CD8-positive, alpha-beta memory T cell (primary cell): Measurements from ENCODE around the gene MORC2. TPM values are rescaled to one million over a fixed set of nuclear protein-coding genes. Genes with fewer than 3 reads are reported as not detected.
A peak's percentile ranks its signal among the peaks of the same experiment; 100 is the strongest.

Experiments
- CTCF ChIA-PET: fragments of 350-600 bp; sonication (Branson Sonifier 250); formaldehyde crosslinking; loops from one replicate; lab custom pipeline; 2021; ENCODE audit warnings: antibody characterized with exemption; lab: Charles Lee
- POLR2A ChIA-PET: fragments of 350-600 bp; sonication (Branson Sonifier 250); formaldehyde crosslinking; loops from one replicate; lab custom pipeline; 2021; ENCODE audit warnings: antibody characterized with exemption; lab: Charles Lee
- DNase-seq, 5 donors: peaks; one replicate each; pipeline versions ENCODE4 v3.0.0 to v3.0.0-alpha.2; 2020 to 2022; ENCODE audit warnings: mixed read lengths in 1 of 5
- H3K27ac ChIP-seq: one replicate; pipeline ENCODE4 v1.7.0; 2013; ENCODE audit warnings: low read depth, mild to moderate bottlenecking, low read length, moderate library complexity
- H3K27me3 ChIP-seq: 2 replicates; pipeline ENCODE4 v1.7.0; 2013; ENCODE audit warnings: low read length, mild to moderate bottlenecking; ENCODE audit not compliant: insufficient read depth, poor library complexity, severe bottlenecking
- H3K36me3 ChIP-seq: 2 replicates; pipeline ENCODE4 v1.7.0; 2013; ENCODE audit warnings: mild to moderate bottlenecking, low read length, moderate library complexity; ENCODE audit not compliant: insufficient read depth
- H3K4me1 ChIP-seq: 2 replicates; pipeline ENCODE4 v1.7.0; 2013; ENCODE audit warnings: mild to moderate bottlenecking, low read length, moderate library complexity; ENCODE audit not compliant: insufficient read depth
- H3K4me3 ChIP-seq: 2 replicates; pipeline ENCODE4 v1.7.0; 2013; ENCODE audit warnings: mild to moderate bottlenecking, low read length
- H3K9me3 ChIP-seq: 2 replicates; pipeline ENCODE4 v1.7.0; 2013; ENCODE audit warnings: mild to moderate bottlenecking, low read length
- H3K27ac Mint-ChIP-seq, 8 donors: one replicate each; pipeline ENCODE4 v1.8.0; 2020 to 2021; ENCODE audit warnings: mixed read lengths in 8 of 8, mild to moderate bottlenecking in 6 of 8, inconsistent platforms in 3 of 8, moderate library complexity in 3 of 8
- H3K27me3 Mint-ChIP-seq, 2 donors: one replicate each; pipeline ENCODE4 v1.8.0; 2020 to 2021; ENCODE audit warnings: mixed read lengths in 2 of 2, mild to moderate bottlenecking in 1 of 2, moderate library complexity in 1 of 2
- H3K36me3 Mint-ChIP-seq, 3 donors: one replicate each; pipeline ENCODE4 v1.8.0; 2020 to 2021; ENCODE audit warnings: mixed read lengths in 3 of 3, inconsistent platforms in 1 of 3, mild to moderate bottlenecking in 1 of 3
- H3K4me1 Mint-ChIP-seq, 3 donors: one replicate each; pipeline ENCODE4 v1.8.0; 2020 to 2021; ENCODE audit warnings: mixed read lengths in 3 of 3, inconsistent platforms in 1 of 3, mild to moderate bottlenecking in 1 of 3
- H3K4me3 Mint-ChIP-seq, 7 donors: one replicate each; pipeline ENCODE4 v1.8.0; 2020 to 2021; ENCODE audit warnings: mixed read lengths in 7 of 7, mild to moderate bottlenecking in 6 of 7, moderate library complexity in 4 of 7, inconsistent platforms in 2 of 7
- H3K9me3 Mint-ChIP-seq, 5 donors: one replicate each; pipeline ENCODE4 v1.8.0; 2020 to 2022; ENCODE audit warnings: mixed read lengths in 5 of 5, mild to moderate bottlenecking in 3 of 5, moderate library complexity in 2 of 5, inconsistent platforms in 1 of 5
- polyA plus RNA-seq: library from polyadenylated mRNA; unstranded; fragments of 300-500 nt; fragmentation: Illumina TruSeq; gene quantifications from one replicate; pipeline ENCODE4 v1.2.3, GENCODE V29; 2021
- total RNA-seq, 2 experiments: library from RNA; stranded (reverse); gene quantifications; one replicate each; pipeline ENCODE4 v1.2.3, GENCODE V29; 2021

Gene MORC2
- total and polyA plus RNA-seq, 3 experiments from 2014 or later, result 13.0 to 29.9 (median 28.7) TPM

DNA sequence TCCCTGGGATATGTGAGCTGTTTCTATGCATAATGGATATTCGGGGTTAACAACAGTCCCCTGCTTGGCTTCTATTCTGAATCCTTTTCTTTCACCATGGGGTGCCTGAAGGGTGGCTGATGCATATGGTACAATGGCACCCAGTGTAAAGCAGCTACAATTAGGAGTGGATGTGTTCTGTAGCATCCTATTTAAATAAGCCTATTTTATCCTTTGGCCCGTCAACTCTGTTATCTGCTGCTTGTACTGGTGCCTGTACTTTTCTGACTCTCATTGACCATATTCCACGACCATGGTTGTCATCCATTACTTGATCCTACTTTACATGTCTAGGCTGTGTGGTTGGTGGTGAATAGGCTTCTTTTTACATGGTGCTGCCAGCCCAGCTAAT, 1.8 kb upstream of the MORC2 start:
- Mint-ChIP-seq H3K9me3 (peaks cover 28 to 63% (median 46%) of the 10 kb centered on the region in 5 donors), H3K4me3 (peak overlapping the region; percentile 88 to 99 (median 95)), H3K36me3 (peaks cover 28 to 65% (median 63%) of the 10 kb centered on the region in 3 donors), H3K27ac (peak overlapping the region; percentile 38 to 98 (median 88)), H3K4me1 (peaks cover 35 to 72% (median 55%) of the 10 kb centered on the region in 3 donors), H3K27me3 (peaks cover 0 to 3% of the 10 kb centered on the region in 2 donors)
- Histone ChIP-seq H3K4me3 (peak overlapping the region; percentile 77), H3K36me3 (peaks cover 31% of the 10 kb centered on the region), H3K9me3 (peaks cover 50% of the 10 kb centered on the region), H3K27ac (peak overlapping the region; percentile 74), H3K4me1 (peaks cover 24% of the 10 kb centered on the region), H3K27me3 (no peaks in the 10 kb centered on the region)
- ChIA-PET CTCF (interaction anchor here (2.3 to 2.6 kb wide), 3 partner anchors 30 to 115 kb away, joined by 6 to 9 read pairs (median 9); no protein-coding TSS in a partner anchor), POLR2A (interaction anchor here (1.8 to 2.0 kb wide), 3 partner anchors 13 to 321 kb away, joined by 5 to 17 read pairs (median 15); partner anchors contain the start of gene PIK3IP1)
- no peak for DNase-seq

DNA sequence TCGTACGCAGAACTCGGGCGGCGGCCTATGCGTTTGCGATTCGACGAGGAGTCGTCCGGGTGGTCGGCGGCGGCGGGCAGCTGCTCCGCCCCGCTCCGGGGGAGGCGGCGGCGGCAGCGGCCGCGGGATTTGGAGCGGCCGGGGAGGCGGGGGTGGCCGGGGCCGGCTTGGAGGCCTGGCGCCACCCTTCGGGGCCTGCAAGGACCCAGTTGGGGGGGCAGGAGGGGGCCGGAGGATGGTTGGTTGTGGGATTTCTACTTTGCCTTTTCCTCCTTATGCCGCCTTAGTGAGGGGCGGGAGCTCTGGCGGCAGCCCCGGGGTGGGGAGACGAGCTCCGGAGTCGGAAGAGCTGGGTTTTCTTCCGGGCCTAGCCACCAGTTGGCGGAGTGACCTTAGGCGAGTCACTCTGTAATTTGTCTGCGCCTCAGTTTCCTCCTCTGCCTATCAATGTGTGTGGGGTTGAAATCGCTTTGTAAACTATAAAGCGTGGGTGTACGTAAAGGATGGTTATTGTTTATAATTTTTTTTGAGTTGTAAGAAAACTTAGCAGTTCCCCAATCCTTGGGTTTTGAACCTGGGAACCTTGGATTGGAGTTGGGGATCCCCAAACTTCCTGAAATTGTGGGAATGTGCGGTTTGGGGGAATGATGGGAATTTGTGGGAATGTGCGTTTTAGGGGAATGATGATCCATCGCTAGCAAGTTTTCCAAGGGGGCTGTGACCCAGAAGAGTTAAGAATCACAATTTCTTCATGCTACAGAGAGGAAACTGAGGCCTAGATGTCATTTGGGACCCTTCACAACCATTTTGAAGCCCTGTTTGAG, 1.2 kb upstream of the MORC2 start:
- peaks cover 45% of the 10 kb centered on the region for H3K9me3 ChIP-seq
- Mint-ChIP-seq H3K4me1 (peaks cover 39 to 75% (median 60%) of the 10 kb centered on the region in 3 donors), H3K4me3 (peak overlapping the region; percentile 88 to 99 (median 95)), H3K27ac (peak overlapping the region; percentile 83 to 99 (median 96)), H3K9me3 (peaks cover 25 to 58% (median 40%) of the 10 kb centered on the region in 5 donors), H3K27me3 (peaks cover 0 to 3% of the 10 kb centered on the region in 2 donors), H3K36me3 (peaks cover 27 to 63% (median 58%) of the 10 kb centered on the region in 3 donors)
- peak overlapping the region; percentile 74 for H3K27ac ChIP-seq
- DNase-seq, result peak in 2 of 5 donors; percentile 20 to 66
- ChIA-PET POLR2A (interaction anchor here (0.9 to 2.1 kb wide), 13 partner anchors 9 to 1505 kb away, joined by 3 to 17 read pairs (median 5); partner anchors contain the start of genes FBXO7, PES1, PIK3IP1 and SELENOM), CTCF (interaction anchor here (0.6 to 2.6 kb wide), 7 partner anchors 23 to 335 kb away, joined by 3 to 9 read pairs (median 6); partner anchors contain the start of gene SLC35E4)
- no peaks in the 10 kb centered on the region for H3K27me3 ChIP-seq
- H3K4me1 ChIP-seq, result peaks cover 24% of the 10 kb centered on the region
- peak overlapping the region; percentile 77 for H3K4me3 ChIP-seq
- H3K36me3 ChIP-seq, result peaks cover 31% of the 10 kb centered on the region

DNA sequence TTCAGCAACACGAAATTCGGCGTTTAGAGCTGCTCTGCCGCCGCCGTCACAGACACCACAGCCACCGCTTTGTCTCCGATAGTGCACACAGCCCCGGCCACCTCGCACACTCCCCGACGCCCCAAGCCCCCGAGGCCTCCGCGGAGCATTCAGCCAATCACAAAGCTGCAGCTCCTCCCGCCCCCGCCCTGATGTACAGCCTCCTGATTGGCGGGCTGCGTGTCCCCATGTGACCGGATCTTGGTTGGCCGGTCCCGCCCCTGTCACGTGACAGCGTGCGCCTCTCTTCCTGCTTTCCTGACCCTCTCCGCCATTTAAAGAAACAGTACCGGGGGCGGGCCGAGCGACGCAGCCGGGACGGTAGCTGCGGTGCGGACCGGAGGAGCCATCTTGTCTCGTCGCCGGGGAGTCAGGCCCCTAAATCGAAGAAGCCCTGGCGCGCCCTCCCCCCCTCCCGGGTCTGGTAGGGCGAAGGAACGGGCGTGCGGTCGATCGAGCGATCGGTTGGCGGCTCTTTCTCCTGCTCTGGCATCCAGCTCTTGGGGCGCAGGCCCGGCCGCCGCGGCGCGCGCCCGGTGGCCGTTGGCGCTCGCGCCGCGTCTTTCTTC, 454 bp upstream of the MORC2 start, which contains the start of gene TUG1:
Gene TUG1, plus strand, starts transcription at position 342 of the 608 bp plus-strand sequence.
- ChIA-PET POLR2A (interaction anchor here (0.6 to 2.1 kb wide), 16 partner anchors 10 to 1506 kb away, joined by 3 to 17 read pairs (median 4); partner anchors contain the start of genes DUSP18, FBXO7, PES1 and PIK3IP1), CTCF (interaction anchor here (0.6 to 2.6 kb wide), 8 partner anchors 23 to 334 kb away, joined by 3 to 9 read pairs (median 6); partner anchors contain the start of gene SLC35E4)
- Mint-ChIP-seq H3K27ac (peak within 1 kb of the TSS; percentile 89 to 99 (median 96)), H3K36me3 (peaks cover 23 to 58% (median 51%) of the 10 kb centered on the region in 3 donors), H3K4me3 (peak within 1 kb of the TSS; percentile 88 to 99 (median 95)), H3K27me3 (peaks cover 0 to 3% of the 10 kb centered on the region in 2 donors), H3K4me1 (peaks cover 39 to 75% (median 59%) of the 10 kb centered on the region in 3 donors), H3K9me3 (peaks cover 19 to 50% (median 33%) of the 10 kb centered on the region in 5 donors)
- Histone ChIP-seq H3K36me3 (peaks cover 31% of the 10 kb centered on the region), H3K4me3 (peak within 1 kb of the TSS; percentile 77), H3K27me3 (no peaks in the 10 kb centered on the region), H3K9me3 (peaks cover 38% of the 10 kb centered on the region), H3K27ac (peak within 1 kb of the TSS; percentile 74), H3K4me1 (peaks cover 24% of the 10 kb centered on the region)
- peak; percentile 97 to 98 (median 97) for DNase-seq

DNA sequence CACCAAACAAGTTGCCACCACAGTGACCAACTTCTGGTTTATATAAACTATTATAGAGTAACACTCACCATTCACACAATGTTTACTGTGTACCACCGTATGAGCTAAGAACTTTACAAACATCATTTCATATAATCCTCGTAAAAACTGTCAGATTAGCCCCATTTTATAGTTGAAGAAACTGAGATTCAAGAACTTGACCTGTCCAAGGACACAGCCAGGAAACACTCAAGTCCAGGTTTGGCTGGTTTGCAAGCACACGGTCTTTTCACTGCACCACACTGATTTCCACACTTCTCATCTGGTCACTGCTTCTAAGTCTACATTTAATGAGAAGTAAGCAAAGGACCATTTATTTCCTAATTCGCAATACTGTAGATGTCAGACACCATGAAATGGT, 3.7 kb downstream of the MORC2 start:
- H3K4me1 Mint-ChIP-seq, result peaks cover 18 to 44% (median 32%) of the 10 kb centered on the region in 3 donors
- Histone ChIP-seq H3K4me3 (no peak overlapping the region), H3K9me3 (peaks cover 3% of the 10 kb centered on the region), H3K27ac (no peak overlapping the region), H3K36me3 (no peaks in the 10 kb centered on the region), H3K27me3 (no peaks in the 10 kb centered on the region), H3K4me1 (peaks cover 9% of the 10 kb centered on the region)
- peak overlapping the region in 1 of 8 donors; percentile 55 for H3K27ac Mint-ChIP-seq
- H3K27me3 Mint-ChIP-seq, result peaks cover 0 to 3% of the 10 kb centered on the region in 2 donors
- DNase-seq, result no peak
- H3K36me3 Mint-ChIP-seq, result peaks cover 2 to 20% (median 11%) of the 10 kb centered on the region in 3 donors
- ChIA-PET CTCF (interaction anchor here (1.3 kb wide), 1 partner anchor 19 kb away, joined by 3 read pairs; no protein-coding TSS in a partner anchor), POLR2A (no interaction called here)
- peak overlapping the region in 1 of 7 donors; percentile 50 for H3K4me3 Mint-ChIP-seq
- H3K9me3 Mint-ChIP-seq, result peaks cover 0 to 10% (median 3%) of the 10 kb centered on the region in 5 donors

DNA sequence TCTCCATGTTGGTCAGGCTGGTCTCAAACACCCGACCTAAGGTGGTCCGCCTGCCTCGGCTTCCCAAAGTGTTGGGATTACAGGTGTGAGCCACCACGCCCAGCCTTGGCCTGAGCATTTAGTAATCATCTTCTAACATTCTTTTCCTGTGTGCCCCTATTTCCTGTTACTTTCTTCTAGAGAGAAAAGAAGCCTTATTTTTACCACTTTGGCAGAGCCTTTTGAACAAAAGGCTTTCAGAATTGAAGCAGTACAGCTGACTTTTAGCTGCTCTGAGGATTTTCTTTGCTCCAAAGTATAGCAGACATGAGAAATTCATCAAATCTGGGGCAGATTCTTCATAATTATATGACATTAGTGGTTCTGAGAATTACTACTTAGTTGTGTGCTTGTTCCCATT, 13.4 kb downstream of the MORC2 start:
- H3K27ac Mint-ChIP-seq, result no peak overlapping the region
- Histone ChIP-seq H3K9me3 (no peaks in the 10 kb centered on the region), H3K27me3 (no peaks in the 10 kb centered on the region), H3K4me1 (peaks cover 86% of the 10 kb centered on the region), H3K4me3 (peak overlapping the region; percentile 17), H3K36me3 (no peaks in the 10 kb centered on the region), H3K27ac (no peak overlapping the region)
- ChIA-PET POLR2A (no interaction called here), CTCF (interaction anchor here (0.8 kb wide), 1 partner anchor 9 kb away, joined by 3 read pairs; no protein-coding TSS in a partner anchor)
- H3K4me3 Mint-ChIP-seq, result no peak overlapping the region
- peak in 1 of 5 donors; percentile 19 for DNase-seq
- peaks cover 0 to 4% of the 10 kb centered on the region in 2 donors for H3K27me3 Mint-ChIP-seq
- H3K4me1 Mint-ChIP-seq, result peaks cover 26 to 53% (median 29%) of the 10 kb centered on the region in 3 donors
- H3K36me3 Mint-ChIP-seq, result peaks cover 0 to 40% (median 16%) of the 10 kb centered on the region in 3 donors
- H3K9me3 Mint-ChIP-seq, result no peaks in the 10 kb centered on the region

DNA sequence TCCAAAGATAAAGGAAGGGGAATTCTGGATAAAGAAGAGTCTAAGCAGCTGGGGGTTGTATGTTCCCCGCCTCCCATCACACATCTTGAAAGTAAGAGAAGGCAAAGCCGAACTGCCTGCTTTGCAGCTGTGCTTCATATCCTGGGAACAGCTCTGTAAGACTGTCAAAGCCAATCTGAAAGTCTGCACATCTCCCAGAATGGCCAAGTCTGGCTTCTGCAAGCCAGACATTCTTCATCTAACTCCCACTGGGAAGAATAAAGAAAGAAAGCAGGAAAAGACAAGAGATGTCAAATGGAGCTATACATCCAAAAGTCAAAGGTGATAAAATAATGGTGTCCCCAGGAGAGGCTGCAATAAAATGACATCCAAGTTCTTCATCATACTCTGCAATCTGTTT, 15.4 kb downstream of the MORC2 start:
- H3K4me3 ChIP-seq, result no peak overlapping the region
- peaks cover 12% of the 10 kb centered on the region for H3K36me3 ChIP-seq
- Mint-ChIP-seq H3K36me3 (peaks cover 6 to 53% (median 24%) of the 10 kb centered on the region in 3 donors), H3K4me3 (no peak overlapping the region), H3K4me1 (peaks cover 18 to 44% (median 20%) of the 10 kb centered on the region in 3 donors), H3K9me3 (no peaks in the 10 kb centered on the region), H3K27me3 (peaks cover 0 to 4% of the 10 kb centered on the region in 2 donors), H3K27ac (no peak overlapping the region)
- ChIA-PET POLR2A (interaction anchor here (0.6 kb wide), 1 partner anchor 16 kb away, joined by 3 read pairs; the partner anchor contains the start of genes MORC2 and TUG1), CTCF (no interaction called here)
- no peak overlapping the region for H3K27ac ChIP-seq
- H3K27me3 ChIP-seq, result no peaks in the 10 kb centered on the region
- DNase-seq, result no peak
- peaks cover 83% of the 10 kb centered on the region for H3K4me1 ChIP-seq
- no peaks in the 10 kb centered on the region for H3K9me3 ChIP-seq

DNA sequence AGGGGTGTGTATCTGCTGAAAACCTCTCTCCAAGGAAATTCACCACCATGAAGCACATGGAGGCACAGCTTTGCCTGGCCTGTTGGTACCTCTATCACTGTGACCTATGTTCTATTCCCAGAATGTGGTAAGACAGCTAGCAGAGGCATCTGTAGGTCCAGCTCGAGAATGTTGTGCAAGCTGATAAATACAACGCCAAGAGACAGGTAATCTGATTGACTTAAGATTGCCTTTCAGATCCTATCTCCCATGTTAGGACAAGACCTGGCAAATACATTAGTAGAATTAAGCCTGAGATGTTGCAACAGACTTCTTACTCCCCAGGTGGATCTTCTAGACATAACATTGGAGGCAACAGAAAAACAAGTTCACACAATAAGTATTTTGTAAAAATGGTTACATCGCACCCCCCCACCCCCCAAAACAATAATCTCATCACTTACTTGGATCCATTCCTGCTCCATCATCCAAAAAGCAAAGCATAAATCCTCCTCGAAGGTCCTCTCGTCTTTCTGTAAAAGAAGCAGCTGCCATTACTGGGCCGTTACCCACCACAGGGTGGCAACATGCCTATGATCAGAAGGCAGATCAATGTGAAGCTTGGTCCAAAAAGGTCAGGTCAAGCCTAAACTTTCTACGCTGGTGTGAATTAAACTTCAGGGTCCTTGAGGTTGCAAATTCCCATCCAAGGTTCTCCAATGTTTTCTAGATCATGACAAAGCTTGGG, 18.5 kb downstream of the MORC2 start:
- H3K36me3 ChIP-seq, result peaks cover 26% of the 10 kb centered on the region
- H3K27ac Mint-ChIP-seq, result no peak overlapping the region

More for the DNA sequence above, 18.5 kb downstream of the MORC2 start:
- Mint-ChIP-seq H3K9me3 (no peaks in the 10 kb centered on the region), H3K36me3 (peaks cover 15 to 64% (median 30%) of the 10 kb centered on the region in 3 donors), H3K27me3 (peaks cover 0 to 1% of the 10 kb centered on the region in 2 donors), H3K4me3 (no peak overlapping the region), H3K4me1 (peaks cover 5 to 23% (median 11%) of the 10 kb centered on the region in 3 donors)
- Histone ChIP-seq H3K27ac (no peak overlapping the region), H3K9me3 (no peaks in the 10 kb centered on the region), H3K4me1 (peaks cover 63% of the 10 kb centered on the region), H3K27me3 (no peaks in the 10 kb centered on the region), H3K4me3 (no peak overlapping the region)
- no peak for DNase-seq
- CTCF ChIA-PET, result interaction anchor here (1.1 kb wide), 1 partner anchor 26 kb away, joined by 3 read pairs; no protein-coding TSS in a partner anchor
- POLR2A ChIA-PET, result no interaction called here
